NT2/D1 (cell line): Measurements from ENCODE around the gene MEGF9.

Source experiments
- DNase-seq: peaks from one replicate; pipeline ENCODE4 v3.0.0-alpha.2; 2011; ENCODE audit warnings: low read depth, low spot score
- H3K27me3 ChIP-seq: 2 replicates; pipeline ENCODE4 v1.6.0; 2011; ENCODE audit warnings: mild to moderate bottlenecking; ENCODE audit not compliant: insufficient read length, insufficient read depth
- H3K36me3 ChIP-seq: 2 replicates; pipeline ENCODE4 v1.6.1; 2011; ENCODE audit warnings: mild to moderate bottlenecking, low read length, mixed read lengths; ENCODE audit not compliant: insufficient read depth, insufficient read length
- H3K4me1 ChIP-seq: 2 replicates; pipeline ENCODE4 v1.5.1; 2011; ENCODE audit not compliant: insufficient read depth, insufficient read length
- H3K4me3 ChIP-seq: 2 replicates; pipeline ENCODE4 v1.5.1; 2011; ENCODE audit warnings: low read depth; ENCODE audit not compliant: insufficient read length
- H3K9ac ChIP-seq: 2 replicates; pipeline ENCODE4 v1.6.0; 2011; ENCODE audit warnings: low read depth; ENCODE audit not compliant: insufficient read length
- H3K9me3 ChIP-seq: 2 replicates; pipeline ENCODE4 v1.5.1; 2011; ENCODE audit warnings: mild to moderate bottlenecking, low read length; ENCODE audit not compliant: insufficient read depth
- SUZ12 ChIP-seq: IDR thresholded peaks from 2 replicates; pipeline ENCODE4 v1.6.1; 2011; ENCODE audit not compliant: insufficient read length, insufficient read depth; ENCODE audit errors: extremely low read depth
- YY1 ChIP-seq: IDR thresholded peaks from 2 replicates; pipeline ENCODE4 v1.6.1; 2011; ENCODE audit not compliant: insufficient read length, insufficient read depth
- ZNF274 ChIP-seq: IDR thresholded peaks from 2 replicates; pipeline ENCODE4 v1.6.1; 2011; ENCODE audit warnings: mild to moderate bottlenecking, low read depth, low read length

MEGF9 gene

GRCh38 chr9:120616966-120617935 lies 97.0 kb downstream of the MEGF9 start:
- Histone ChIP-seq H3K4me1 (no peaks in the 10 kb centered on the region), H3K27me3 (no peaks in the 10 kb centered on the region), H3K9me3 (no peaks in the 10 kb centered on the region), H3K36me3 (no peaks in the 10 kb centered on the region), H3K9ac (no peak overlapping the region), H3K4me3 (no peak overlapping the region)
- DNase-seq: no peak
- TF ChIP-seq YY1 (no peak), SUZ12 (no peak), ZNF274 (no peak)

- TF ChIP-seq SUZ12: no peak
- no peak for TF ChIP-seq ZNF274
- TF ChIP-seq YY1: no peak
- no peak for DNase-seq
- H3K9me3 ChIP-seq: no peaks in the 10 kb centered on the region
- H3K36me3 ChIP-seq: no peaks in the 10 kb centered on the region
- no peaks in the 10 kb centered on the region for H3K27me3 ChIP-seq
- no peak overlapping the region for H3K9ac ChIP-seq
- H3K4me1 ChIP-seq: no peaks in the 10 kb centered on the region
- no peak overlapping the region for H3K4me3 ChIP-seq
Measured at GRCh38 chr9:120612218-120612617, 102.1 kb downstream of the MEGF9 start.

GRCh38 chr9:120611690-120612068 lies 102.6 kb downstream of the MEGF9 start:
- Histone ChIP-seq H3K36me3 (no peaks in the 10 kb centered on the region), H3K9me3 (no peaks in the 10 kb centered on the region)
- TF ChIP-seq YY1 (no peak), ZNF274 (no peak), SUZ12 (no peak)

GRCh38 chr9:120610975-120611689 lies 103.1 kb downstream of the MEGF9 start:
- no peaks in the 10 kb centered on the region for H3K9me3 ChIP-seq
- no peaks in the 10 kb centered on the region for H3K36me3 ChIP-seq
- no peak for TF ChIP-seq SUZ12
- no peak overlapping the region for H3K9ac ChIP-seq
- no peaks in the 10 kb centered on the region for H3K27me3 ChIP-seq
- H3K4me3 ChIP-seq: no peak overlapping the region
- no peaks in the 10 kb centered on the region for H3K4me1 ChIP-seq
- no peak for DNase-seq

More at GRCh38 chr9:120611690-120612068, 102.6 kb downstream of the MEGF9 start:
- H3K4me1 ChIP-seq: no peaks in the 10 kb centered on the region
- no peak overlapping the region for H3K4me3 ChIP-seq
- H3K27me3 ChIP-seq: no peaks in the 10 kb centered on the region
- no peak for DNase-seq
- no peak overlapping the region for H3K9ac ChIP-seq

DNA sequence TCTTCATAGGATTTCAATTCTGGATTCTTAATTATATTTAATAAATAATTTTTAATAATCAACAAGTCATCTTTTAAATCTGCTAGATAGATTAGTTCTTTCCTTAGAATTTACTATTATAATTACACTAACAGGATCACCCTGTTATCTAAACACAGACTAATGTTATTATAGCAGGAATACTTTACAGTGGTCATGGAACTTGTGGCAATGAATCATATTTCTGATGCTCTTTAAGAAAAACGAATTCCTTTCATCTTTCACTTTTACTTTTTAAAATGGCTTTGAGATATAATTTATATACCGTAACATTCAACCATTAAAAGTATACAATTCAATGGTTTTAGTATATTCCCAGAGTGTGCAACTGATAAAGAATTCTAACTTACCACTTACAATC lies 104.6 kb downstream of the MEGF9 start:
- no peaks in the 10 kb centered on the region for H3K36me3 ChIP-seq
- no peak overlapping the region for H3K9ac ChIP-seq
- H3K27me3 ChIP-seq: no peaks in the 10 kb centered on the region
- no peak for DNase-seq
- no peaks in the 10 kb centered on the region for H3K4me1 ChIP-seq
- H3K9me3 ChIP-seq: no peaks in the 10 kb centered on the region
- TF ChIP-seq ZNF274 (no peak), SUZ12 (no peak), YY1 (no peak)
- no peak overlapping the region for H3K4me3 ChIP-seq

- H3K4me3 ChIP-seq: no peak overlapping the region
- H3K9me3 ChIP-seq: no peaks in the 10 kb centered on the region
- no peak for DNase-seq
- no peaks in the 10 kb centered on the region for H3K27me3 ChIP-seq
- TF ChIP-seq YY1 (no peak), SUZ12 (no peak), ZNF274 (no peak)
- H3K9ac ChIP-seq: no peak overlapping the region
- H3K36me3 ChIP-seq: no peaks in the 10 kb centered on the region
- no peaks in the 10 kb centered on the region for H3K4me1 ChIP-seq
Measured at GRCh38 chr9:120608421-120608820, 105.8 kb downstream of the MEGF9 start.

DNA sequence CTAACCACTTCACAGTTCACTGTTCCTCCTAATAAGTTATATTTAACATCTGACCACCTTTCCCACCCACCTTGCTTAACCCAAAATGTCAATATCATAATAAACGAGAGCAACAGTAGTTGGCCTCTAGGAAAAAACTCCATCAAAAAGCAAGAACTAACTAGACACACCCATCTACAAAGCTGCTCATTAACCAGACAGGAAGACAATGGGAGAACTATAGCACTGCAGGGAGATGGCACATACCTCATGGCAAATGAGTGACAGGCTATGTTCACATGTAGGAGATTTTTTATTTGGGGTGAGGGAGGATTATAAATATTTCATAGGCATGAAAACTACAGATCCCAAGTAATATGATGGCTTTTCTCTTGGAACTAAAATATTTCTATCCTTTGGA lies 110.7 kb downstream of the MEGF9 start:
- TF ChIP-seq SUZ12: no peak
- TF ChIP-seq YY1: no peak
- TF ChIP-seq ZNF274: no peak
- H3K36me3 ChIP-seq: no peaks in the 10 kb centered on the region

More for the DNA sequence above, 110.7 kb downstream of the MEGF9 start:
- H3K4me3 ChIP-seq: no peak overlapping the region
- no peaks in the 10 kb centered on the region for H3K9me3 ChIP-seq
- no peak overlapping the region for H3K9ac ChIP-seq
- no peaks in the 10 kb centered on the region for H3K27me3 ChIP-seq
- no peaks in the 10 kb centered on the region for H3K4me1 ChIP-seq
- DNase-seq: no peak
